AG10803 (cell line): ENCODE measurements around the gene TFCP2L1.

Experiments used
- DNase-seq: peaks from one replicate; pipeline ENCODE4 v3.0.0; 2010; ENCODE audit warnings: low read depth
- H3K4me3 ChIP-seq: 2 replicates; pipeline ENCODE4 v1.5.1; 2011; ENCODE audit warnings: mild to moderate bottlenecking, low read length, control low read depth
- TF ChIP-seq, protein P1 (sequence below): conservative IDR thresholded peaks from 2 replicates; pipeline ENCODE4 v1.5.1; 2011; ENCODE audit warnings: mild to moderate bottlenecking, low read length, control low read depth, inconsistent platforms

The TFCP2L1 gene

DNA sequence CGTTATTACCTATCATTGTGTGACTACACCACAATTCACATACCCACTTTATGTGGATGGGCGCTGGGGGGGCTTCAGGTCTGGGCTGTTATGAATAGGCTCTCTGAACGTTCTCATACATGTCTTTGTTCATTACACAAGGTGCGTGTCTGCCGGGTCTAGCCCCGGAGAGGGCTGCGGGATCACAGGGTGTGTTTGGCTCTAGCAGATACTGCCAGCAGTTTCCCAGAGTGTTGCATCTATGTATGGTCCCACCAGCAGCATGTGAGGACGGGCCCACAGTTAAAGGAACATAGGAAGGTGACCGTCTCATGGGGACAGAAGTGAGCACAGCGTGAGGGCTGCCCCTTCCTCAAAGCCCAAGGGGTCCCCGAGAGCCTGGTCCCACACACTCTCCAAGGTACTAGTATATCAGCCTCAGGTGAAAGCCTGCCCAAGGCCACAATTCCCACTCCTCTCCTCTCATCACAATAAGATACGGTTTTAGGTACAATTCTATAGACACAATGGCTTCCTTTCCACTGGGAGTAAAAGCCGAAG, 48.8 kb downstream of the TFCP2L1 start:
- H3K4me3 ChIP-seq, result no peak overlapping the region
- TF ChIP-seq, protein P1, sequence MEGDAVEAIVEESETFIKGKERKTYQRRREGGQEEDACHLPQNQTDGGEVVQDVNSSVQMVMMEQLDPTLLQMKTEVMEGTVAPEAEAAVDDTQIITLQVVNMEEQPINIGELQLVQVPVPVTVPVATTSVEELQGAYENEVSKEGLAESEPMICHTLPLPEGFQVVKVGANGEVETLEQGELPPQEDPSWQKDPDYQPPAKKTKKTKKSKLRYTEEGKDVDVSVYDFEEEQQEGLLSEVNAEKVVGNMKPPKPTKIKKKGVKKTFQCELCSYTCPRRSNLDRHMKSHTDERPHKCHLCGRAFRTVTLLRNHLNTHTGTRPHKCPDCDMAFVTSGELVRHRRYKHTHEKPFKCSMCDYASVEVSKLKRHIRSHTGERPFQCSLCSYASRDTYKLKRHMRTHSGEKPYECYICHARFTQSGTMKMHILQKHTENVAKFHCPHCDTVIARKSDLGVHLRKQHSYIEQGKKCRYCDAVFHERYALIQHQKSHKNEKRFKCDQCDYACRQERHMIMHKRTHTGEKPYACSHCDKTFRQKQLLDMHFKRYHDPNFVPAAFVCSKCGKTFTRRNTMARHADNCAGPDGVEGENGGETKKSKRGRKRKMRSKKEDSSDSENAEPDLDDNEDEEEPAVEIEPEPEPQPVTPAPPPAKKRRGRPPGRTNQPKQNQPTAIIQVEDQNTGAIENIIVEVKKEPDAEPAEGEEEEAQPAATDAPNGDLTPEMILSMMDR, result no peak

DNA sequence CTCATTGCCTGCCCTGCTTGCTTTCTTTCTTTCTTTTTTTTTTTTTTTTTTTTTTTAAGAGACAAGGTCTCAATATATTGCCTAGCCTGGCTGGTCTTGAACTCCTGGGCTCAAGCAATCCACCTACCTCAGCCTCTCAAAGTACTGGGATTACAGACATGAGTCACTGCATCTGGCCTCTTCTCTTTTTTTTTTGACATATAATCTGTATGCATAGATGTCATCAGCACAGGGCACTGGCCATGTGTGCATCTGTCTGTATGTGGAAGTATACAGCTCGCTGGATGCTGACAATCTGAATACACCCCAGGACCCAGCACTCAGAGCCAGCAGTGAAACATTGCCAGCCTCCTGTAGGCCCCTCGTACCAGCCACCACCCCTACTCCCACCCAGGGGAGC, 49.5 kb downstream of the TFCP2L1 start:
- no peak for DNase-seq
- no peak overlapping the region for H3K4me3 ChIP-seq
- TF ChIP-seq, protein P1, result no peak

More for the DNA sequence above, 48.8 kb downstream of the TFCP2L1 start:
- DNase-seq, result no peak

DNA sequence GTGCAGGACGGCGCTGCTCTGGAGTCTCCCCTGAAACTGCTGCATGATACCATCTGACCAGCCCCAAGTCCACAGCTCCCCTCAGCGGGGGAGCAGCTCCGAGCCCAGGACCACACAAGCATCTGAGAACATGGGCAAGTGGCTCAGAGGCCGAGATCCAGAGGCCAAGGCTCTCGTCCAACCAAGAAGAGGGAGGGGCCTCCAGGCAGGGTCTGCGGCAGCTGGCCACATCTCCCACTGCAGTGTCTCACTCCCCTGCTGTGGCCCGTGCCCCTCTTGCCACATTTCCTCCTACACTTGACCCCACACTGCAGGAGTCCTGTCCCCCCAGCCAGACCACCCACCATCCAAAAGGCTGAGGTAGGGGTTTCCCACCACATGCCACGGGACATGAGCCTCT, 50.2 kb downstream of the TFCP2L1 start:
- no peak overlapping the region for H3K4me3 ChIP-seq
- TF ChIP-seq, protein P1, result no peak
- no peak for DNase-seq

DNA sequence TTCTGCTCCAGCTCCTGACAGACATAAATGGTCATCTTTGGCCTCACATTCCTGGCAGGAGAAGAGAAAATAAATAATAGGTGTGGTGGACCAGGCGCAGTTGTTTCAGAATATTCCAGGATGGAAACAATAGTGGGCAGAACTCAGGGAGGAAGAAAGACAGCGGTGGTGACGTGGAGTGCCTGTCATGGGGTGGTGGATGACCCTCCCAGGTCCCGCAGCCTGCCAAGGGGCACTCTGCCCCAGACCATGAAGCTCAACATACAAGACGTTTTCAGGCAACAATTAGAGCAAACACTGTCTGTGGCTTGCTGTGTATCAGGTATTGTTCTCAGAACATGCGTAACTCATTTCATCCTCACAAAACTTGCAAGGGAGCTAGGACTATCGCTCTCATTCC, 50.9 kb downstream of the TFCP2L1 start:
- TF ChIP-seq, protein P1, result no peak
- no peak overlapping the region for H3K4me3 ChIP-seq
- DNase-seq, result no peak

DNA sequence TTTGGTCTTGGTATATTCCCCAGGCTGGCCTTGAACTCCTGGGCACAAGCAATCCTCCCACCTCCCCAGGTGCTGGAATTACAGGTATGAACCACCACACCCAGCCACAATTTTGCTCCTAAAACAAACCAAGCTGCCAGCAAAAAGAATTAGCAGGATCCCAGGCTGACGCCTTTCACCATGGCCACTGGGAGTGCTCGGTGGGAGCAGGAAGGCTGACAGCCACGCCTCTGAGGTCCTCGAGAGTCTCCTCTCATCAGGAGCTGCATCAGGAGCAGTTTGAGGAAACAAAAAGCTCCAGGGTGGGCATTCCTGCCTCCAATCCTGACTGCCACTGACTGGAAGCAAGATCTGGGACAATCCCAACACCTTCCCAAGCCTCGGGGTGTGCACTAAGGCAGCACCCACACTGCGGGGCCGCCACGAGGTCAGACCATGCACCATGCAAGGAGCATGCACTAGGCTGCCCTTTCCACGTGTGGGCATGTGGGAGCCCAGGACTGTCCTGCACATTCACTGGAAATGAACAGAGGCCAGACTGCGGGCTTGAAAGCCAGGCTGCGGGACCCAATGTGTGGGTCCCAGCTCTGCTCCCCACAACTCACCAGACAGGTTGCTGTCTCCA, 51.4 kb downstream of the TFCP2L1 start:
- TF ChIP-seq, protein P1, result no peak
- DNase-seq, result no peak
- H3K4me3 ChIP-seq, result no peak overlapping the region

DNA sequence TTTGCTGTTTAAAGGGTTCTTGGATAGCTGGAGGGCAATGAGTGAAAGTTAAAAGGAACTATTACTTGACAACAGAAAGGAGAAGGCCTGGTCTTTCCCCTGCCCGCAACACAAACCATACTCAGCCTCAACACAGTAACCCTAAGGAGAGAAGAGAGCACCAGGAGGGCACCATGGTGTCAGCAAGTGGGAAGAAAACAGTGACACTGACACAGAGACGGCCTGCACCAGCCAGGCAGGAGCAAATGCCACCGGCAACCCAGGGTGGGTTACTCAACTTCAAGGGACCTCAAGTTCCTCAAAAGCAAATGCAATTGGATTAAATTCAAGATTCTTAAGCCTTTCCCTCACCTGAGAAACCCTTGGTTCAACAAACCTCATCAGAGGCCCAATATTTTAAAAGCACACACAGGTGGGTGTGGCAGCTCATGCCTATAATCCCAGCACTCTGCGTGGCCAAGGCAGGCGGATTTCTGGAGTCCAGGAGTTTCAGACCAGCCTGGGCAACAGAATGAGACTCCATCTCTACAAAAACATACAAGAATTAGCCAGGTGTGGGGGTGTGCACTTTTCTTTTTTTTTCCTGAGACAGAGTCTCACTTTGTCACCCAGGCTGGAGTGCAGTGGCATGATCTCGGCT, 52.3 kb downstream of the TFCP2L1 start:
- no peak overlapping the region for H3K4me3 ChIP-seq
- TF ChIP-seq, protein P1, result no peak
- DNase-seq, result no peak
